HG02938 (cell line): Measurements from ENCODE around the gene CFAP410.
"Not testable (repeated sequence)": the region's sequence is repeated elsewhere in the genome, so short reads cannot be mapped to it uniquely, and the experiment has no call there.

Experiments
- ATAC-seq: cut with Tn5 transposase; IDR thresholded peaks from one replicate; pipeline ENCODE4 v1.9.1; 2021; ENCODE audit warnings: mild to moderate bottlenecking, moderate library complexity; ENCODE audit not compliant: unreplicated experiment

The CFAP410 gene

DNA sequence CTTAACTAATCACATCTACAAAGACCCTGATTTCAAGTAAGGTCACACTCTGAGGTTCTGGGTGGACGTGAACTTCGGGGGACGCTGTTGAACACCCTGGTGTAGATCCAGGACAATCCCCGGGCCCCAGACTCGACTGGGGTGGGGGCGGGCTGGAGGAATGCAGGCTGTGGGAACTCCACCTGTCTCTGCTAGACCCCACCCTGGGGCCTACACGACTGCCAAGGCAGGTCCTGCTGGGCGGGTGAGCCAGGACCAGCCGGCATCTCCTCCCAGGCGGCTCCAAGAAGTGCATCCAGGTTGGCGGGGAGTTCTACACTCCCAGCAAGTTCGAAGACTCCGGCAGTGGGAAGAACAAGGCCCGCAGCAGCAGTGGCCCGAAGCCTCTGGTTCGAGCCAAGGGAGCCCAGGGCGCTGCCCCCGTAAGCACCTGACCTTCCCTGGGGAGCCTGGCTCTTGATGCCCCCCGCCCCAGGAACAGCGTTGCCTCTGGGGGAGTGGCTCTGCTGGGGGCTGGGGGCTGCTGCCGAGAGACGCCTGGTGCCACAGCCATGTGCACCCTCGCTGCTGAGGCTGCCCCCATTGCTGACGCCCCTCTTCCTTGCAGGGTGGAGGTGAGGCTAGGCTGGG is 49.7 kb downstream of the CFAP410 start:
- no peak for ATAC-seq

- no peak for ATAC-seq
Observed at GRCh38 chr21:44288251-44289110, 50.7 kb downstream of the CFAP410 start.

GRCh38 chr21:44286716-44287632 is 52.2 kb downstream of the CFAP410 start:
- no peak for ATAC-seq

DNA sequence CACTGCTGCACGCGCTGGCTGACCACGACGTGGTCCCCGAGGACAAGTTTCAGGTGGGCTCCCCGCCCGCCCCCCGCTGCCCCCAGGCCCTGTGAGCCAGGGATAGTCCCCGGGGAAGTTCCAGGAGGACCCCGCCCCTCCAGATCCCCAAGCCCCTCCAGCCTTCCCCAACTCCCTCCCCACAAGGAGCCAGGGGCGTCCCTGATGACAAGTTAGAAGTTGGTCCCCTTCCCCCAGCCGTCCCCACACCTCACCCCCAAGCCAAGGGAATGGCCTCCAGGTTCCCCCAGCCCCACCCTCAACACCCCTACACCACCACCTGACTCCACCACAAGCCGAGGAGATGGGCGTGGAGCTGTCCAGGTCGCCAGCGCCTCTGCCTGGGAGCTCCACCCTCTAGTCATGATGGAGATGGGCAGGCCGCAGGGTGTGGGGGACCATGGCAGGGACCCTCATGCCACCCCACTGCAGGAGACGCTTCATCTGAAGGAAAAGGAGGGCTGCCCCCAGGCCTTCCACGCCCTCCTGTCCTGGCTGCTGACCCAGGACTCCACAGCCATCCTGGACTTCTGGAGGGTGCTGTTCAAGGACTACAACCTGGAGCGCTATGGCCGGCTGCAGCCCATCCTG is 53.0 kb downstream of the CFAP410 start:
- ATAC-seq: no peak

DNA sequence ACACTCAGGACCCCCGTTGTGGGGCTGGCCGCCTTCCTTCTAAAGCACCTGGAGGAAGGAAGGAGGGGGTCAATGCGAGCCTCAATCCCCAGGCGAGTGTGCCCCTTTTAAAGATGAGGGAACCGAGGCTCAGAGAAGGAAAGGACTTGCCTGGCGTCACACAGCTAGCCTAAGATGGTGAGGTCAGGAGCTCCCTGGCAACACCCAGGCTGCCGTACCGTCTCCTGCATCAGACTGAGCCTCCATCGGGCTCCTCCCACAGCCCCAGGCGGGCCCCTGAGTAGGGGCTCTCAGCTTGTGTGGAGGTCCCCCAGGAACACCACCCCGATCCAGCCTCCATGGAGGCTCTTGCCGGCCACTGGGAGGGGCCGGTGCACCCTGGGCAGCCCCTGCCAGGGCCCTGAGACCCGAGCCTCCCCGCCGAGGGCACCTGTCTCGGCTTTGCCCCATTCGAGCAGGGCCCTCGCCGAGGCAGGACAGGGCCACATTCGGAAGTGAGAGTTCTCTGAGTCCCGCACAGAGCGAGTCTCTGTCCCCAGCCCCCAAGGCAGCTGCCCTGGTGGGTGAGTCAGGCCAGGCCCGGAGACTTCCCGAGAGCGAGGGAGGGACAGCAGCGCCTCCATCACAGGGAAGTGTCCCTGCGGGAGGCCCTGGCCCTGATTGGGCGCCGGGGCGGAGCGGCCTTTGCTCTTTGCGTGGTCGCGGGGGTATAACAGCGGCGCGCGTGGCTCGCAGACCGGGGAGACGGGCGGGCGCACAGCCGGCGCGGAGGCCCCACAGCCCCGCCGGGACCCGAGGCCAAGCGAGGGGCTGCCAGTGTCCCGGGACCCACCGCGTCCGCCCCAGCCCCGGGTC is 53.8 kb downstream of the CFAP410 start, which contains the start of gene AIRE:
AIRE (plus strand) TSS at position 739 of the 855 bp plus-strand sequence. CDS start 131 bp downstream, outside the sequence.
- no peak for ATAC-seq

DNA sequence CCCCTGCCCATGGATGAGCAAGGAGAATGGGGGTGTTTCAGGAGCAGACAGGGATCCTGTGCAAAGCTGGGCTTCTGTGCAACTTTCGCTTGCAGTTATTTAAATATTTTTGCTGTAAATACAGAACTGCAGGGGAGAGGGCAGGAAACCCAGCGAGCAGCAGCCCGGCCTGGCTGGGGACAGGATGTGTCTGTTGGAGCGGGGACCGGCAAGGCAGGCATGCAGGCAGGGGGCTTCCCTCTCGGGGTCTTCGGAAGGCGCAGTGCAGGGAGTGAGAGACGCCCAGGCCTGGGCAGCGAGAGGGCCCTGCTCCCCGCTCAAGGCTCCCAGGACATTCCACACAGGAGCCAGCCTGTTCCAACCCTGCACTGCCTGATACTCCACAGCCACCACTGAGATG is 55.2 kb downstream of the CFAP410 start:
- ATAC-seq: no peak

- not testable (repeated sequence) for ATAC-seq
Observed at GRCh38 chr21:44283211-44283785, 55.9 kb downstream of the CFAP410 start.

GRCh38 chr21:44282370-44282769 is 56.8 kb downstream of the CFAP410 start:
- no peak for ATAC-seq

DNA sequence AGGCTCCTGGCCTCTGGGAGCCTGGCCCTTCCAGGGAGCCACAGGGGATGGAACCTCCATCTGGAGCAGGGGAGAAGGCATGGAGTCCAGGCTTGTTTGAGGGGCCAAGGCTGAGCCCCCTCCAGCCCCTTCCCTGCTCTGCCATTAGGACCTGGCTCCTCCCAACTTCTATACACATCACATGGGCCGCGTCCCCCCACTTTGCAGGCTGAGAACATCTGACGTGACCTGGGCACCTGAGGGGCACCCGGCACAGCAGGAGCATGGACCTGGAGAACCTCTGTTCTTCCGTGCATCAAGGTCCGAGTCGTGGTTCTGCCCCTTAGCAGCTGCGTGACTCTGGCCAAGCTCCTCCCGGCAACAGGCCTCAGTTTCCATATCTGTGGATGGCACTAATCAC is 57.4 kb downstream of the CFAP410 start:
- no peak for ATAC-seq

GRCh38 chr21:44279354-44280260 is 59.6 kb downstream of the CFAP410 start:
- no peak for ATAC-seq
